ENCODE results near the gene IMPACT. TPM values are rescaled to one million over a fixed set of nuclear protein-coding genes. Genes with fewer than 3 reads are reported as not detected.

IMPACT gene
- total RNA-seq, 2 donors from 2014 or later = 44.0 to 59.2 TPM

- H3K27me3 ChIP-seq (ENCODE audit: control insufficient read depth, insufficient read depth, low read length, poor library complexity, severe bottlenecking) = no peaks in the 10 kb centered on the region
- H3K27ac ChIP-seq (ENCODE audit: low read depth, low read length) = no peak overlapping the region
- H3K4me1 ChIP-seq (ENCODE audit: control insufficient read depth, insufficient read depth, low read length) = no peaks in the 10 kb centered on the region
- peaks cover 5% of the 10 kb centered on the region for H3K9me3 Mint-ChIP-seq
- no peak overlapping the region for H3K9ac ChIP-seq (ENCODE audit: extremely low read depth, low read length, poor library complexity, severe bottlenecking)
- H3K27ac Mint-ChIP-seq = no peak overlapping the region
- H3K36me3 Mint-ChIP-seq (ENCODE audit: low read depth) = no peaks in the 10 kb centered on the region
- WGBS, 2 experiments (ENCODE audit: insufficient coverage in 1 of 2, insufficient read length in 1 of 2) = 98% methylated on average over 5 of the region's 5 CpGs; no CpG with 5 or more reads in 1 of the 2 experiments
- H3K9me3 ChIP-seq (ENCODE audit: control insufficient read depth, low read length) = no peaks in the 10 kb centered on the region
- peaks cover 1% of the 10 kb centered on the region for H3K27me3 Mint-ChIP-seq (ENCODE audit: insufficient read depth)
- H3K4me3 ChIP-seq (ENCODE audit: low read length) = no peak overlapping the region
- no peak overlapping the region for H3K4me3 Mint-ChIP-seq
- no peak for TF ChIP-seq CTCF (conservative IDR thresholded peaks at IDR 0.05)
- peaks cover 3% of the 10 kb centered on the region for H3K4me1 Mint-ChIP-seq
- DNase-seq = no peak
- no peaks in the 10 kb centered on the region for H3K36me3 ChIP-seq (ENCODE audit: control insufficient read depth, insufficient read depth, low read length)
Measured at GRCh38 chr18:24482821-24483220, 56.4 kb downstream of the IMPACT start.

- Histone ChIP-seq H3K27ac (ENCODE audit: low read depth, low read length) (no peak overlapping the region), H3K4me1 (ENCODE audit: control insufficient read depth, insufficient read depth, low read length) (no peaks in the 10 kb centered on the region), H3K9ac (ENCODE audit: extremely low read depth, low read length, poor library complexity, severe bottlenecking) (no peak overlapping the region), H3K36me3 (ENCODE audit: control insufficient read depth, insufficient read depth, low read length) (no peaks in the 10 kb centered on the region), H3K9me3 (ENCODE audit: control insufficient read depth, low read length) (no peaks in the 10 kb centered on the region), H3K4me3 (ENCODE audit: low read length) (no peak overlapping the region), H3K27me3 (ENCODE audit: control insufficient read depth, insufficient read depth, low read length, poor library complexity, severe bottlenecking) (no peaks in the 10 kb centered on the region)
- peaks cover 3% of the 10 kb centered on the region for H3K4me1 Mint-ChIP-seq
- no peak for DNase-seq
- no peak overlapping the region for H3K4me3 Mint-ChIP-seq
- TF ChIP-seq CTCF (conservative IDR thresholded peaks at IDR 0.05) = no peak
- H3K27me3 Mint-ChIP-seq (ENCODE audit: insufficient read depth) = peaks cover 1% of the 10 kb centered on the region
- H3K36me3 Mint-ChIP-seq (ENCODE audit: low read depth) = no peaks in the 10 kb centered on the region
- H3K9me3 Mint-ChIP-seq = no peaks in the 10 kb centered on the region
- H3K27ac Mint-ChIP-seq = no peak overlapping the region
- 93 to 97% methylated on average over 2 of the region's 3 CpGs for WGBS, 2 experiments (ENCODE audit: insufficient coverage in 1 of 2, insufficient read length in 1 of 2)
Measured at GRCh38 chr18:24485681-24486080, 59.2 kb downstream of the IMPACT start.

GRCh38 chr18:24486684-24487083 is 60.2 kb downstream of the IMPACT start:
- Mint-ChIP-seq H3K4me3 (no peak overlapping the region), H3K36me3 (ENCODE audit: low read depth) (no peaks in the 10 kb centered on the region), H3K27me3 (ENCODE audit: insufficient read depth) (peaks cover 1% of the 10 kb centered on the region), H3K4me1 (peaks cover 3% of the 10 kb centered on the region), H3K27ac (no peak overlapping the region), H3K9me3 (no peaks in the 10 kb centered on the region)
- DNase-seq = no peak
- H3K27ac ChIP-seq (ENCODE audit: low read depth, low read length) = no peak overlapping the region
- H3K9ac ChIP-seq (ENCODE audit: extremely low read depth, low read length, poor library complexity, severe bottlenecking) = no peak overlapping the region
- 94 to 99% methylated on average over 8 to 9 of the region's 9 CpGs for WGBS, 2 experiments (ENCODE audit: insufficient coverage in 1 of 2, insufficient read length in 1 of 2)
- H3K36me3 ChIP-seq (ENCODE audit: control insufficient read depth, insufficient read depth, low read length) = no peaks in the 10 kb centered on the region
- H3K9me3 ChIP-seq (ENCODE audit: control insufficient read depth, low read length) = no peaks in the 10 kb centered on the region
- no peaks in the 10 kb centered on the region for H3K27me3 ChIP-seq (ENCODE audit: control insufficient read depth, insufficient read depth, low read length, poor library complexity, severe bottlenecking)
- no peak overlapping the region for H3K4me3 ChIP-seq (ENCODE audit: low read length)
- no peaks in the 10 kb centered on the region for H3K4me1 ChIP-seq (ENCODE audit: control insufficient read depth, insufficient read depth, low read length)
- no peak for TF ChIP-seq CTCF (conservative IDR thresholded peaks at IDR 0.05)
